GM10266 (cell line): Measurements from ENCODE around the gene WDR35.

Experiments used
- DNase-seq: peaks from one replicate; pipeline ENCODE4 v3.0.0; 2012; ENCODE audit errors: extremely low spot score
- CTCF ChIP-seq: IDR thresholded peaks from 2 replicates; pipeline ENCODE4 v1.5.1; 2012; ENCODE audit warnings: mild to moderate bottlenecking, low read depth; ENCODE audit not compliant: control insufficient read depth, insufficient read depth; ENCODE audit errors: missing control alignments

WDR35 gene

GRCh38 chr2:19916385-19916950, 73.4 kb downstream of the WDR35 start:
- no peak for DNase-seq
- TF ChIP-seq CTCF: no peak

DNA sequence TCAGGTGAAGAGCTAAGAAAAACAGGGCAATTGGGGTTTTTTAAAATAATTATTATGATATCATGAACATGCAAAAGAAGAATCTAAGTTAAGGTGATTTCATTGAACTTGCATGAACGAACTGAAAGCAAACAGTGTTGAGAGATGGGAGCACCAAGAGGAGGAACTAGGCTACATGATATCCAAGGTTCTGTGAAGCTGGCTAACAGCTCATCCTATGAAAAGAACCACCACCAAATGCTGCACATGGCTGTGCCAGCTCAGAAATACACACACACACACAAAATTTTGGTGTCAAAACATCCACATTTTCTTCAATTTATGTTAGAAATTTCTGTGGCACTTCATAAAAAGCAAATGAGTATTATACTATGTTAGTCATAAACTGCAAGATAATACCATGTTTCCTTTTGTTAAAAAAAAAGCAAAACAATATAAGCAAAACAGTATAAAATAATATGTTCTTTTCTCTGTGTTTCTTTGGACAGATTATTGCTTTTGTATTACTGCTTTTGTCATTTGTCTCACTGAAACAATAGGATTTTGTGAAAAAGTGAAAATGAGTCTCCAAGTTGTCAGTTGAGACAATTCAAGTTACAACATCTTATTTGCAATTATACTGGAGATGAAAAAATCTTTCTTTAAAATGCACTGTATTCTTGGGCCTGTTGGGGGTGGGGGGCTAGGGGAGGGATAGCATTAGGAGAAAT, 75.5 kb downstream of the WDR35 start:
- DNase-seq: no peak
- TF ChIP-seq CTCF: no peak

DNA sequence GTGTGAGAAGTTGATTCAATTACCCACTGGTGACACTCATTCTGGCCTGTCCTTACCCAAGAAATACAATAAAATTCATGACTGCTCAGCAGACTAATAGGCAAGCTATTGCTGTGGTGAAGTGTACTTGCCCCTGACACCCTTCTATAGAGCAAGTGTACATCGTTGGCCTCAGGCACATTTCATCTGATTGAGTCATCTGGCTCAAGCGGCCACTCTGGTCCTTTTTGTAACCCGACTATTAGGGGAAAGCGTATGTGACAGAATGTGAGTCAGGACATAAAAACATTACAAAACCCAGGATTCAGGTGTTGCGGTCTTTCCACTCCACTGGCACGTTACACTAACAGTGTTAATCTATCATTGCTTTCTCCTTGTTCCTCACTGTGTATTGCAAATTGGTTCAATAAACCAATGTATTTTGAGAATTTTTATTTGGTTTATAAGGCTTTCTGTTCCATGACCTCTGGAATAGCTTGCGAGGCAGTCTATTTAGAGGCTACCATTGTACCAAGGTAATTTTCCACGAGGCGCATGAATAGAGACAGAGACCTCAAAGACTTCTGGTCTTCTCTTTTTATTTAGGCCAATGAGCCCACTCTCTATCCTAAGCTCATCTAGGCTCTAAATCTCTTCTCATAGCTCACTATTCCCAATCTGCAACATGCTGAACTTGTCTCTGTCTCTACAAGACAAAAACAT, 77.9 kb downstream of the WDR35 start:
- no peak for TF ChIP-seq CTCF
- no peak for DNase-seq

DNA sequence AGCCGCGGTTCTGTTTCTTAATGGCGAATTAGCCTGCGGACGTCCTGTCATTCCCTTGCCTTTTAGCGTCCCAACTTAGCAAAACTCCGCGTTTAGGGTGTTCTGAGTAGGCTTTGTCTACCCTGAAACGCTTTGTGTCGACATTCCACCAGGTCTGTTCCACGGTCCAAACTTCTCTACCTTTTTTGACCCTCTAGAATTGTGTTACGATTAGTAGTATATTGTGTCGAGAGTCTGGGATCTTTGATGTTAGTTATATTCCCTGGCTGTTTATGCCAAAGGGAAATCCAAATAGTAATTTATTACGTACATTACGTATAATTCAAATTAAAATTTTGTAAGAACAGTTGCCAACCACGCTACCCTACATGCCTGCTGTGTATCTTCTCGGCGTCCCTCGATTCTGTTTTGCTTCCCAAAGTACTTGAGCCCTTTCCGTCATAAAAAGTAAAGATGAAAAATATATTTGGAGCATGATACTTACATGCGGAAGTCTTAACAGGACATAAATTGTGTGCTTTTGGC, 87.6 kb downstream of the WDR35 start:
- TF ChIP-seq CTCF: no peak
- no peak for DNase-seq

- no peak for TF ChIP-seq CTCF
- peak; percentile 88 for DNase-seq
Measured at GRCh38 chr2:19901442-19902215, 88.3 kb downstream of the WDR35 start, which contains the start of gene TTC32. Gene TTC32, minus strand, starts transcription at chr2:19901983. Its CDS starts 129 bp downstream, at chr2:19901854.

GRCh38 chr2:19900931-19901441, 88.9 kb downstream of the WDR35 start:
- DNase-seq: no peak
- TF ChIP-seq CTCF: no peak
